ENCODE measurements around the gene HOTAIR.
A peak's percentile ranks its signal among the peaks of the same experiment; 100 is the strongest.

The HOTAIR gene

DNA sequence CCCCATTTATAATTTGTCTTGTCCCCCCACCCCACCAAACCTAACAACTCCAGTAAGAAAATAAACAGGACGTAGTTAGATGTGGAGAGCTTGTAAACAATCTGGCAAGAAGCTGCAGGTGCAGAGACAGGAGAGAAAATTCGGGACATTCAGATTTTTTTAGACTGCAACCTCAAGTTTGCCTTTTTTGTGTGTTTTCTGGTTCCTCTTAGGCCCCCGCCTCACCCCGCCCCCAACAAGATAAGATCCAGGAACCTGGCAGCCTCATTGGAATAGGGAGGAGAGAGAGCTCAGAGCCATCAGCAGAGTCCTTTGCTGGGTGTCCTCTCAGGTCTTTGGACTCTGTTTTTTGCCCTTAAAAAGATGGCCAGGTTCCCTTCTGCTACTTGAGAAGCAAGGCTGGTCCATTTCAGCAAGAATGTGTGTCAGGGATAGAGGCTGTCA lies 13.1 kb upstream of the HOTAIR start:
- no peak for DNase-seq (ENCODE audit: low read depth)

- no peak for DNase-seq (ENCODE audit: low read depth)
These were observed 12.1 kb upstream of the HOTAIR start for GRCh38 chr12:53986686-53987483.

DNA sequence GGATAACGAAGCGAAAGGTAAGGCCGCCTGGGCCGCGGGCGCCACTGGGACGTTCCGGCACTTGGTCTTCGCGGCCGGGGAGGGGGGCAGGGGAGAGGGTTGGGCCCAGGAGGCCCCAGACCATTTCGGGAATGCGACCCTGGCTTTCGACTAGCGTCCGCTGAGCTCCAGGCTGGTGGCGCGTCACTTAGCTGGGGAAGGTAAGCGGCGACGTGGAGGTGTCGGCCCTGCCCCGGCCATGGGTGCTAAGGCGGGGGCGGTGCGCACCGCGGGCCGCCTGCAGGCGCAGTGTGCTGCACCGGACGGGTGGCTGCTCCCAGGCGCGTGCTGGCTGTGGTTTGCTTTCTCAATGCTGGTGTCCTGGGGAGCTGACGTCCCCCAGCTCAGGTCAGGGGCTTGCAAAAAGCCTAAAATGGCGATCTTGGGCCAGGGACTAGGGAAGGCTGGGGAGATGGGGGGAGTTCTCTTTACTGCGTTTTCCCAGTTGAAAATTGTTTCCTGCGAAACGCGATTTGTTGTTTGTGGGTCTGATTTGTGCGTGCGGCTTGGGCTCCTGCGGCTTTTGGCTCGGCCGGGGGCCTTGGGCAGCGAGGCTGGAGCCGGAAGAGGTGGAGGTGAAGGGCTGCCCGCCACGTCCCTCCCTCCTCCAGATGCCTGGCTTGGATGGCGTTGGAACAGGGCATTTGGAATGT lies 11.4 kb upstream of the HOTAIR start:
- no peak for DNase-seq (ENCODE audit: low read depth)

DNA sequence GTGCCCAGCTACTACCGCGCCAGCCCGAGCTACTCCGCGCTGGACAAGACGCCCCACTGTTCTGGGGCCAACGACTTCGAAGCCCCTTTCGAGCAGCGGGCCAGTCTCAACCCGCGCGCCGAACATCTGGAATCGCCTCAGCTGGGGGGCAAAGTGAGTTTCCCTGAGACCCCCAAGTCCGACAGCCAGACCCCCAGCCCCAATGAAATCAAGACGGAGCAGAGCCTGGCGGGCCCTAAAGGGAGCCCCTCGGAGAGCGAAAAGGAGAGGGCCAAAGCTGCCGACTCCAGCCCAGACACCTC lies 10.9 kb upstream of the HOTAIR start:
- DNase-seq (ENCODE audit: low read depth) = no peak

- DNase-seq (ENCODE audit: low read depth) = peak; percentile 43
These were observed 10.3 kb upstream of the HOTAIR start, which contains the start of gene HOXC10 for GRCh38 chr12:53984901-53985691. Gene HOXC10 (plus strand): TSS chr12:53985146. CDS start chr12:53985260, 114 bp downstream.

DNA sequence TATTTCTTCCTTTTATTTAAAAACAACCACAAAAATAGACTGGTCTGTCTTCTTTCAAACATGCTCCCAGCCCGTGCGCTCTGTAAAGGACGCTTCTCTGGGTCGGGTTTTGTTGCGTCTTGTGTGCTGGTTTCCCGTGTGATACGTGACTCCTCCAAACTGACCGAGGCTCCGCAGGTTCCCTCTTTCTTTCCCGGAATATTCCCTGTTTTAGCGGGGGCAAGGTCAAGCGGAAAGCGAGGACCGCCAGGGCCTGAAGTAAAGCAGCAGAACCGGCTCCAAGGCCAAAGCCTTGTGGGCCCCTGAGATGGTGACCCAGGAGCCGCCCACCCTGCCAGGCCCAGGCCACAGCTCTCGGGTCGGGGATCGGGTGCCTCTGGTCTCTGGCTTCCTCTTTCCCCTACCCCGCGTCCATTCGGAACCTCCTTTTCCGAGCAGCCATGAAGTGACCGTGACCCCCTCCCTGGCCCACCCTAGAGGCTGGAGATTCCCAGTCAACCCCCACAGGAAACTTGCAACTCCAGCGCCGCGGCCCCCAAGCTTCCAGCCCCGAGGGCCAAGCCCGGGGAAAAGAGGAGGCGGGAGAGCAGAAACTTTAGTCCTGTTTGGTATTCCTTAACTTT lies 9.3 kb upstream of the HOTAIR start:
- no peak for DNase-seq (ENCODE audit: low read depth)

GRCh38 chr12:53983568-53983949 lies 8.8 kb upstream of the HOTAIR start:
- DNase-seq (ENCODE audit: low read depth) = no peak

- DNase-seq (ENCODE audit: low read depth) = no peak
These were observed 8.2 kb upstream of the HOTAIR start for GRCh38 chr12:53982648-53983567.

GRCh38 chr12:53981634-53982565 lies 7.1 kb upstream of the HOTAIR start:
- DNase-seq (ENCODE audit: low read depth) = no peak

DNA sequence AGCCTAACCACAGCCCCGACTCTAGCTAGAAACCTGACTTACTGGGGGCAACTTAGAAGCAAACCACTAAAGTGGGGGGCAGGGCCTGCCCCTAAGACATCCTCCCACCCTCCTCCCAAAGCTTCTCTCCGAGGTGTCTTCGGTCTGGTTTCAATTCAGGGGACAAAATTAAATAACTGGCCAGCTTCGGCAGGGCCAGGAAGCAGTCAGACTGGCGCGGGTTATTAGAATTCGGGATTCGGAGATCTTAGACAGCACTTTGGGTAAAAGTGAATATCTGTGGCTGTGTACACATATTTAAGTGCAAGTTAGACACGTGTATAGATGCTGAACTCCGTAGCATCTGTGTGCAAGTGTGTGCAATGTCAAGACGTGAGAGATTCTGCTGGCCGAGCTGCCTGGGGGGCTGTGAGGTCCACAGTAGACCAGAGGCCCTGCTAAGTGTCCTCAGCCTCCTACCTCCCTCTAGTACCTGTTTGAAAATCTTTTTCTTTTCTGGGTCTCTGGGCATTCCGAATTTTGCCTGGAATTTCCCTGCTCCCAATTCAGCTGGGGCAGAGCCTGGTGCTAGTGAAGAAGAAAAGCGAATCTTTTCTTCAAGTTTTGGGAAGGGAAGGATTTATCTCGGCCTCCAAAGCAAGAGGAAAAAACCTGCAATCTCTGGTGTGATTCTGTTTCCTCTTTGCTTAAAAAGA lies 6.2 kb upstream of the HOTAIR start:
- DNase-seq (ENCODE audit: low read depth) = no peak

DNA sequence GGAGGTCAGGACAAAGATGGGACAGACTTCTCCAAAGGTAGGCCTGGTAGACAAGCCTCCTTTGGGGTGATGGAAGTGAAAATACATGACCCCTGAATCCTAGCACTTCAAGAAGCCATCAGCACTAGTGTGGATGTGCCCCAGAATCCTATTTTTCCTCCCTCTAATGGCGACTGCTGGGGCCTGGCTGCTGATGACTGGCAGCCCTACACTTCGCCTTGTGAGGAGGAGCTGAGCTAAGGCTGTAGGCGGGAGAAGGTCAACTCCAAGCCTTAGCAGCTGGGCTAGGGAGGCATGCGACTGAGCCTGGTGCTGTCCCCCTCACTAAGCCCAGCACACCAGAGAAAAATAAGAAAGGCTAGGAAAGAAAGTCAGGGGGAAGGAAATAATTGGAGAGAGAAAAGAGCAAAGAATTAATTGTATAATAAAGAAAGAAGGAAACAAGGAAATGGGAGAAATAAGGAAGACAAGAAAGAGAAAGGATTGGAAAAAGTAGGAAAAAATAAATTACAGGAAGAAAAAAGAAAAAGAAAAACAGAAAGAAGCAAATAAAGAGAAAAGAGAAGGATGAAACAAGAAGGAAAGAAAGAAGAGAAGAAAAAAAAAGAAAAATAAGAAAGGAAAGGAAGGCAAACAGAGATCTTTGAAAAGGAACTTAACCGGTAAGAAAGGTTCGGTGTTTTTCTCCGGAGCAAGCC lies 5.5 kb upstream of the HOTAIR start:
- no peak for DNase-seq (ENCODE audit: low read depth)

- no peak for DNase-seq (ENCODE audit: low read depth)
These were observed 4.0 kb upstream of the HOTAIR start for GRCh38 chr12:53978477-53979356.

DNA sequence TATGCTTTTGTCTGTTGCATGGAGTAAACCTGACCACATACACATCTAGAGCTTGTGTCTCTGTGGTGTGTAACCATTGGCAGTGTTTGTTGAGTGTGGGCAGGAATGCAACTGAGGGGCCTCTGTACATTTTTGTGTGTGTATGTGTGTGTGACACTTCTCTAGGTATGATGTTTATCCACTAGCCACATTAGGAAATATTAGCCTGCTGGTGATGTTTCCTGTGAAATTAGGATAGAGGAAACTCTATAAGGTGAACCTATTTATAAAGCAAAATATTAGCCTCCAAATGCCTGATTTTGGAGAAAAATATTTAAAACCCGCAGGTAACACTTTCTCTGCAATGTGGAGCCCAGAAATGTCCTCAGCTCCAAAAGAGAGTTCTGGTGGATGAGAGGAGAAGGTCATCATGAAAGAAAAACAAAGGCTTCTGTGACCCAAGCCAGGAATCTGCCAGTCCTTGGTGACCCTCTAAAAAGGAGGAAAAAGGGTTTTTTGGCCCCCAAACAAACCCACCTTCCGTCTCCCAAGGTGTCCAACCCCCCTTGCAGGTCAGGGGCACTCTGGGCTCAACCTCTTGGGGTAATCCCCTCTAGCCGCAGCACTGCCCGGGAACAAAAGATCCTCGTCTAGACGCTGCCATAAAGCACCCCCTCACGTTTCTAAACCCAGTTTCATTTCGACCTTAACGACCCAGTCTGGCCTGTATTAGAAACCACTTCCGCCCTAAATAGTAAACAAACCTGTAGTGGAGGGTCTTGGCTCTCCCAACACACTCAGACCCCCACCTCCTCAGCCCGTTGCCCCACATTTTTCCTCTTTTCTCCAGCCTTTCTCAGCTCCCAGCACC lies 3.1 kb upstream of the HOTAIR start:
- no peak for DNase-seq (ENCODE audit: low read depth)

- DNase-seq (ENCODE audit: low read depth) = no peak
These were observed 2.3 kb upstream of the HOTAIR start for GRCh38 chr12:53976823-53977595.

GRCh38 chr12:53976172-53976822 lies 1.5 kb upstream of the HOTAIR start:
- no peak for DNase-seq (ENCODE audit: low read depth)

Data from activated T-helper 9 cell treated with anti-CD3 and anti-CD28 coated beads, Interleukin-2, amount 50 U/mL, for 16 hours (primary cell).